ENCODE measurements around the gene PHC2.

PHC2 gene

DNA sequence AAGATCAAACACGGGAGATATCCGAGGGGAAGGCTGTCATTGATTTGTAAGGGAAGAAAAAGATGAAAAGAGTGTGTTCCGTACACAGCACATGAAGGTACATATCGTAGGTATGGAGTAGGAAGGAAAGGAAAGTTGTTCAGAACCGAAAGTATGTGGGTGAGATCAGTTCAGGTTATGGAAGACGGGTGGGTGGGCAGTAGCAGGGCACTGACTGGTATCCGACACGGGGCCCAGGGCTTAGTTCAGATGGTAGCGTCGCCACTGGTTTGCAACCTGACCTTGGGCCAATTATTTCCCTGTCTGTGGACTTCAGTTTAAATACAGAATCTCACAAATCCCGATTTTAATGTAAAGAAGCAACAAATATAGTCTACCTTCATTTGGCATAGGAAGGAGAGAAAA is 82.2 kb downstream of the PHC2 start:
- peak; percentile 57 for DNase-seq

DNA sequence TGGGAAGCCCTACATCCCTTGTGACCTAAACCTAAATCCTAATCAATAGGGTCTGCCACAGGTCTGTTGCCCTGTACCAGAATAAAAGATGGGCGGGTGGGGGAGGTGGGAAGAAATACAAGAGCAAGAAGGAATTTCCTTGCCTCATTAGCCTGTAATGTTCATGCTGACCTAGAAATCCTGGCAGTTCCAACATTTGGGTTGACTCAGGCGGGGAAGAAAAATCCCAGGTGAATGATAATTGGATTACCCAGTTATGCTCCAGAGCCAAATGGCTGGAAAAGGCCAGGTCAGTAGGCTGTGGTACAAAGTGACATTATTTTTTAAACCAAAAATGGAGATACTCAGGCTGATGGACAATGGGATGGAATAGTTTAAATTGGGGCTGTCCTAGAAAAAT is 82.7 kb downstream of the PHC2 start:
- no peak for DNase-seq

DNA sequence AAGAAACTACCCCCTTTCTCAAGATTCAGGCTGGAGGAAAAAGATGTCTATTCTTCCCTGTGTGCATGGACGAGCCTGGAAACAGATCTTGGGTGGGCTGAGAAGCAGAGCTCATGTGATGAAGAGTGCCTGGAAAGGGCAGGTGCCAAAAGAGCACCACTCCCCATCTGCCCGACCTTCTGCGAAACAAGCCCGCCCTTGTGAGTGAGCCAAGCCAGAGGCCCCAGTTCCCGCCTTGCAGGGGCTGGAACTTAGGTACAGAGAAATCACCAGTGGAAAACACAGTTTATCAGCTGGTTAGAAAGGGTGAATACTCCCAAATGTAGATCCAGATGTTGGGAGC is 83.3 kb downstream of the PHC2 start:
- DNase-seq, result no peak

DNA sequence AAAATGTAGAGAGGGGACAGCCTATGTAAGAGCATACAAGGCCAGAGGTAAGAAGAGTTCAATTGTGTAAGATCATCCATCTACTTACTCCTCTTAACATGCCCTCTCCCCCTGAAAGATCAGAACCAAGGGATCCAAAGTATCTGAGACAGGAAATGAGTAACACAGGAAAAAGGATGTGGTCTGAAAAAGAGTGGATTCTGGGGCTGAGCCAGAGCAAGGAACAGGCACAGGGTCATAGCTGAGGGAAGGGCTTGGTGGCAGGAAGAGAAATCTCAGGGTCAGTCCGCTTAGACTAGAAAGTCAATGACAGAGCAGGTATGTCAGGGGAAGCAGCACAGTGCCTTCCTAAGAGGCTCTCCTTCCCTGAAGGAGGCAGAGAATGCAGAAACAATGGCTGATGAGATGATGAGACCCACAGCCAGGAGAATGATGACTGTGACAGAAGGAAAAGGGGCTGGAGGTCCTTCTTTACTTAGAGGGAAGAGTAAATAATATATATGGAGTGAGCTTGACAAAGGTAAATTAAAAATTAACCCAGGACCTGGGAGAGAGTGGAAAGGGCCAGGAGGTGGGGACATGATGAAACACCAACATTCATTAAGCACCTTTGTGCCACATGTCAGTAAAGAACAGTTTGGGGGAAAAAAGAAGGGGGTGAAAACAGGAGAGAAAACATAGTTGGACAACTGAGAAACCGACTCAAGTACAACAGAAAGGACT is 83.8 kb downstream of the PHC2 start:
- DNase-seq, result peak; percentile 19

DNA sequence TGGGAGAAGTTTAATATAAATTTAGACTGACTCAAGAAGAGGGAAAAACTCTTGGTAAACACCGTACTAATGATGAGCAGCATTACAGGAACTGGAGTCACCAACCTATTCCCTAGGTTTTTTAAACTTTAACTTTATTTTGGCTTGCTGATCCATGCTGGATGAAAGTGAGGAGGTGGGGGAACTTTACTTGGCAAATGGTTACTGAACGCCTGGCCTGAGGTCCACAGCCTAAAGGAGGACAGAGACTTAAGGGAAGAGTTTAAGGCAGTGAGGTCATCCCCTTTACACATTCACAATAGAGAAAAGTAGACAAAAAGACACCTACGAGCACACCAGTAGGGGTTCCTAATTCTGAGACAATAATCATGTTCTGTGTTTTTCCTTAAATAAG is 84.4 kb downstream of the PHC2 start:
- DNase-seq, result no peak

DNA sequence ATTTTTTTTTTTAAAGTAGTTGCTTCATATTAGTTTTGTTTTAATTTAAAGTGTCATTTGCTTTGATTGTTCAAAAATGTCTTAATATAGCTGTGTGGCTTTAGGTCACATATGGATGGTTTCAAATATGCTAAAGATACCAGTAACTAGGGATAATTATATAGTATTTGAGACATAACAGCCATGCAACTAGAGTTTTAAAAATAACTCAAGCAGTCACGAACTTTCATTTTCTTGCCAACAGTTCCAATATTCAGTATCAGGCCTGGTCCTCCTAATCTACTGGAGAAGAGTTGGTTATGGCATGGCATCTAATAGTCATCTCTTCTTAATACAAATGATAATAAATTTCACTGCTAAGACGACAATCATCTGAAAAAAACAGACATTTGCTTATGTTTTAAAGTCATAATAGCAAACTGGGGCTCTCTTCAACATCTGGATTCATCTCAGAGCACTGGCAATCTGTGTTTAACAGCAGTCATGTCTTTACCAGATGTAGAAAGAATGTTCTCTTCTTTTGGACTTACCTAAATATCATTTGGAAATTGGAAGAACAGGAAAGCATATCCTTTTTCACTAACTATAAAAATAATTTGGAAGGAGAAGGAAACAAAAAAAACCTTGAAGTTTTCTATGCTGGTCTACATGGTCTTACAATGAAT is 85.9 kb downstream of the PHC2 start:
- DNase-seq, result no peak

GRCh38 chr1:33343539-33343938 is 87.4 kb downstream of the PHC2 start:
- DNase-seq, result no peak

DNA sequence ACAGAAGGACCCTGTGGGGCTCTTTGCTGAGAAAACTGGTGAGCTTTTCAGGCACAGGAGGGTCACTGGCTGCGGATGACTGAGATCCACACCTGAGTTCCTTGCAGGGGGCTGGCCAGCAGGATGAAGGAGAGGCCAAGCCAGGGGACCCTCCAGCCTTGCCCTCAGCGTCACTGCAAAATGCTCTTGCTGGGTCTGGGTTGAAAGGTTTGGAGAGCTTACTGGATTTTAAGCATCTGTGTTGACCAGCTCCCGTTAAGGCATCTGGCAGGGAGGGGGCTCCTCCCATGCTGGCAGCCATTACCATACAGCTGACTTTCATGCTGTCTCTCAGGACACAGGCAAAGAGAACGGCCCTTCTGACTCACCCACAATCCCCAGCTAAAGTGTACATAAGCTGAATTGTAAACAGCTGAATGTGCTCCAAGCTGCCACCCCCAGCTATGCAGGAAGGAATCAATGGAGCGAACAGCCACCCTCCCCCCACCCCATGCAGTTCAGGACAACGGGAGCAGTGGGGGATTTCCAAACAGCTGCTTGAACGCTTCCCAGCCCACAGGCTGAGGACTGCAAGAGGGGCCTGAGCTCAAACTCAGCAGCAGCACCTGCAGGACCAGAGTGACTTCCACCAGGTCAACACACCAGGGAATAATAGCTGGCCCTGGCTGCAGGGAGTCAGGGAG is 88.7 kb downstream of the PHC2 start:
- DNase-seq, result no peak

DNA sequence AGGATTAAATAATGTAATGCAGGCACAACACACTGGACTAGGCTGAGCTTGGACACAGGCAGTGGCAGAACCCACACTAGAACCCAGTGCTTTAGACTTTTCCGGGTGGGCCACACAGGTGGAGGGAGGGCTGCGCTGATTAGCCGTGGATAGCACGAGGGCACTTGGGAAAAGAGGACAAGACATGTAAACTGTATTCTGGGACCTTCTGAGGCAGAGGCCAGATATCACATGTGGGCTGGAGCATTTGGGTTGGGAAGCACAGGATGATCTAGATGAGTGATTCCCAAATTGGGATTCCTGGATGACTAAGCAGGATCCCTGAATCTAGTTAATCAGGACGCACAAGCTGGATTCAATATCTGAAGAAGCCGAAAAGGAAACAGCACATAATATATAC is 89.7 kb downstream of the PHC2 start:
- no peak for DNase-seq

GRCh38 chr1:33339413-33339812 is 91.5 kb downstream of the PHC2 start:
- DNase-seq, result no peak

GRCh38 chr1:33338440-33339211 is 92.3 kb downstream of the PHC2 start:
- DNase-seq, result no peak

- DNase-seq, result no peak
Measured at GRCh38 chr1:33338048-33338439, 92.9 kb downstream of the PHC2 start.

DNA sequence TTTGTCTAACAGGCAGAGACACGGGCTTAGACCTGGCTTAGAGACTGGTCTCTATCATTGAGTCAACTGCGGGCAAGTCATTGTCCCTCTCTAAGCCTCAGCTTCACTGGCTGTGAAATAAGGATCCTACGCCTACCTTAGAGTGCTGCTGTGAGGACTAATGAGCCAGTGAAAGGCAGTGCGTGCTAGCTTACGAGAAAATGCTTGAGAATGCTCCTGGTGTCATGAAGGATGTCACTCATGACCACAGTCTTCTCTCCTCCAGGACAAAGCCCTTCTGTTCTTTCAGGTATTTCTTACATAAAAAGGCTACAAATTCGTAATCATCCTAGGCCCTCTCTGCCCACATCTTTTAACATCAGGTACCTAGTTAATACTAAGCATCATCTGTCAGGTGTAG is 93.5 kb downstream of the PHC2 start:
- no peak for DNase-seq

DNA sequence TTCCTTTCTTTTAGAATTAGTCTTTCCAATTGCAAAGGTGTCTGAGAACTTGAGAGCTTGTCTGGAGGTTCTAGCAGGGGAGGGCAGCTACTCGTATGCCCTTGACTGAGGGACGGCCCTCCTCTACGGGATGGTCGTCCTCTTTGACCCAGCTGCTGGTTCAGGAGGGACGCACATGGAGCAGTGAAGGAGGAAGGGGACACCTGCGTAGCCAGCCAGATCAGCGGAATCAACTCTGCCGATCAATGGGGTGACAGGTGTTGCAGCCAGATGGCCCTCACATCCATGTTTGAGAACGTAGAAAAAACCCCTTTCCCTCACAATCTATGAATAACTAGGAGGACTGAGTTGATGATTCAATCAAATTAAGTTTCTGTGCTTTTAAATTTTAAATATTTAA is 94.3 kb downstream of the PHC2 start:
- DNase-seq, result no peak

- no peak for DNase-seq
Measured at GRCh38 chr1:33335020-33335419, 95.9 kb downstream of the PHC2 start.

DNA sequence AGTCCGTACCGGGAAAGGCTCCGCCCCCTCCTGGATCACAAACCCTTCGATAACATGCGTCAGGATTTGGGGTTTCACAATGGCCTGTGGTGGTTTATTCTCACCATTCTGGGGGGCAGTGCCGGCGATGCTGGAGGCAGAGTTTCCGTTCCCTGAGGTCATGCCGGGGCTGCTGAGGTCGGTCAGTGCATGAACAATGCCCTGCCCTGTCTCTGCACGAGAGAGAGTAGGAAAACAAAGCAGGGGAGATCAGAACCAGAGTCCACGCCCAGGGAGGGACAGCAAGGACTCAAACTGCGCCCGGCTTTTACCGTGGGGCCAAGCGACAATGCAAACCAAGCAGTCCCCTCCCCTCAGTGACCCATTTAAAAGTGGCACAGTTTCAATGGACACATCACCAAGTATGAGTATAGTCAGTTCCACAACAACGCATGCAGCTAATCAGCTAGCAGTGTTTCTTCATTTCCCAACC is 96.8 kb downstream of the PHC2 start:
- DNase-seq, result no peak

- no peak for DNase-seq
Measured at GRCh38 chr1:33332881-33333280, 98.0 kb downstream of the PHC2 start.

DNA sequence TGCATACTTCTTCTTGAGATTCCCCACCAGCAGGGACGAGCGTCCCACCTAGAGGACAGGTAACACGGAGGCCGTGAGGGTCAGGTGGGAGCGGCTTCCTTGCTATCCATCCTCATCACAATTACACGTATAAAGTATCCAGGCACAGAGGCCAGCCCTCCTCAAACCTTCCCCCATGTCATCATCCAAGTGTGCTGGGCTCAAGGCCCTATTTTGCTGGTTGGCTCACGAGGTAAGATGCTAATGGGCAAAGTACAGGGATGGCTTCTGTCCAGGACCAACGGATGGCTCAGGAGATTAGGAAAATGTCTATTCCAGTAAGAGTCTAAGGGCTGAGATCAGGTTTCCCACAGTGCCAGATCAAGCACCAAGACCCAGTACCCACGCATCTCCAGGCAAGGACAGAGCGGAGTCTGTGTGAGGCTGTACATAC is 98.5 kb downstream of the PHC2 start:
- DNase-seq, result no peak

GRCh38 chr1:33331444-33332356 is 99.2 kb downstream of the PHC2 start:
- no peak for DNase-seq

DNA sequence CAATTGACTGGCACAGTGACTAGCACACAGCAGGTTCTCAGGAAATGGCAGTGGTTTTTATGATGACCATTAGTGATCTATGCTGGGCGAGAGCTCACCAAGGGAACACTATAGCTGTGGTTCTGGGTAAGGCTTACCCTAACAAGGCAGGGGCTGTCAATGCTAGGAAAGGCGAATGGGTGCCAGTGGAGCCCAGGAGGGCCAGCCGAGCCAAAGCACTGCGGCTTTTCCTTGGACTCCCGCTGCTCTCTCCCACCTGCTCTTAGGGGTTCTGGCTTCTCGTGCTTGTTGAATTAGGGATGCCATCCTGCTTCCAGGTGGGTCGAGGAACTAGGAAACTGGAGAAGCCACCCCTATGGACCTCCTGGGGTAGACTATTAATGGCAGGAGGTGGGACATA is 100.0 kb downstream of the PHC2 start:
- no peak for DNase-seq

GRCh38 chr1:33330361-33330890 is 100.5 kb downstream of the PHC2 start:
- DNase-seq, result no peak
